ENCODE measurements around the gene DTX3L. TPM values are rescaled to one million over a fixed set of nuclear protein-coding genes. Genes with fewer than 3 reads are reported as not detected.

Gene DTX3L
- total and polyA plus RNA-seq, 2 donors from 2014 or later: 8.4 to 58.0 TPM

- no peak overlapping the region for H3K27ac ChIP-seq (ENCODE audit: low read depth in 2 of 2, low read length in 2 of 2)
- no peaks in the 10 kb centered on the region for H3K36me3 ChIP-seq (ENCODE audit: control insufficient read depth in 2 of 3, insufficient read depth in 3 of 3, low read length in 3 of 3)
- intact Hi-C loops (cut with DNase I): no loop called here
- H3K9me3 ChIP-seq (ENCODE audit: control insufficient read depth in 2 of 3, insufficient read depth in 1 of 3, low read length in 3 of 3): no peaks in the 10 kb centered on the region
- FAIRE-seq: no peak
- no peaks in the 10 kb centered on the region for H3K27me3 ChIP-seq (ENCODE audit: control insufficient read depth, insufficient read depth, low read length)
- no peak overlapping the region for H3K9ac ChIP-seq (ENCODE audit: low read length in 3 of 3)
- H3K4me1 ChIP-seq (ENCODE audit: control insufficient read depth in 2 of 3, insufficient read depth in 2 of 3, low read depth in 1 of 3, low read length in 3 of 3): no peaks in the 10 kb centered on the region
- no peak overlapping the region for H3K4me3 ChIP-seq (ENCODE audit: low read length in 3 of 3)
- no peak for TF ChIP-seq CTCF (IDR thresholded peaks at IDR 0.05; ENCODE audit: borderline replicate concordance, extremely low read depth, insufficient read depth)
- DNase-seq: no peak
Observed at GRCh38 chr3:122603056-122603455, 38.9 kb downstream of the DTX3L start.

GRCh38 chr3:122606330-122606729 is 42.2 kb downstream of the DTX3L start:
- intact Hi-C loops (cut with DNase I): no loop called here
- no peaks in the 10 kb centered on the region for H3K4me1 ChIP-seq (ENCODE audit: control insufficient read depth in 2 of 3, insufficient read depth in 2 of 3, low read depth in 1 of 3, low read length in 3 of 3)
- no peaks in the 10 kb centered on the region for H3K27me3 ChIP-seq (ENCODE audit: control insufficient read depth, insufficient read depth, low read length)
- no peak overlapping the region for H3K9ac ChIP-seq (ENCODE audit: low read length in 3 of 3)
- no peak for TF ChIP-seq CTCF (IDR thresholded peaks at IDR 0.05; ENCODE audit: borderline replicate concordance, extremely low read depth, insufficient read depth)
- DNase-seq: no peak
- no peaks in the 10 kb centered on the region for H3K36me3 ChIP-seq (ENCODE audit: control insufficient read depth in 2 of 3, insufficient read depth in 3 of 3, low read length in 3 of 3)
- FAIRE-seq: no peak
- H3K27ac ChIP-seq (ENCODE audit: low read depth in 2 of 2, low read length in 2 of 2): no peak overlapping the region
- H3K9me3 ChIP-seq (ENCODE audit: control insufficient read depth in 2 of 3, insufficient read depth in 1 of 3, low read length in 3 of 3): no peaks in the 10 kb centered on the region
- no peak overlapping the region for H3K4me3 ChIP-seq (ENCODE audit: low read length in 3 of 3)

GRCh38 chr3:122608916-122609315 is 44.8 kb downstream of the DTX3L start:
- intact Hi-C loops (cut with DNase I): no loop called here
- H3K9ac ChIP-seq (ENCODE audit: low read length in 3 of 3): no peak overlapping the region
- DNase-seq (no peak), FAIRE-seq (no peak)
- H3K27me3 ChIP-seq (ENCODE audit: control insufficient read depth, insufficient read depth, low read length): no peaks in the 10 kb centered on the region
- H3K36me3 ChIP-seq (ENCODE audit: control insufficient read depth in 2 of 3, insufficient read depth in 3 of 3, low read length in 3 of 3): no peaks in the 10 kb centered on the region
- H3K4me1 ChIP-seq (ENCODE audit: control insufficient read depth in 2 of 3, insufficient read depth in 2 of 3, low read depth in 1 of 3, low read length in 3 of 3): no peaks in the 10 kb centered on the region
- TF ChIP-seq CTCF (IDR thresholded peaks at IDR 0.05; ENCODE audit: borderline replicate concordance, extremely low read depth, insufficient read depth): no peak
- no peaks in the 10 kb centered on the region for H3K9me3 ChIP-seq (ENCODE audit: control insufficient read depth in 2 of 3, insufficient read depth in 1 of 3, low read length in 3 of 3)
- H3K27ac ChIP-seq (ENCODE audit: low read depth in 2 of 2, low read length in 2 of 2): no peak overlapping the region
- no peak overlapping the region for H3K4me3 ChIP-seq (ENCODE audit: low read length in 3 of 3)

Measured in kidney (tissue), 14 donors.